SK-N-MC (cell line): Measurements from ENCODE around the gene NFATC3.

Experiments used
- EZH2 ChIP-seq: fragments of 200-600 bp; sonication (generic); IDR thresholded peaks from one replicate; pipeline ENCODE4 v1.6.1; 2017; ENCODE audit warnings: antibody characterized with exemption
- POLR2AphosphoS5 ChIP-seq: IDR thresholded peaks from 2 replicates; pipeline ENCODE4 v1.6.1; 2012; ENCODE audit warnings: mild to moderate bottlenecking, low read depth, low read length, borderline replicate concordance

- no peak for TF ChIP-seq POLR2AphosphoS5
- TF ChIP-seq EZH2: no peak
These were observed 151.1 kb downstream of the NFATC3 start for GRCh38 chr16:68236137-68236825.
